Endothelial cell of umbilical vein (primary cell): ENCODE results near the gene BLOC1S3. TPM values are rescaled to one million over a fixed set of nuclear protein-coding genes. Genes with fewer than 3 reads are reported as not detected.

Source experiments
- BruUV-seq: library from RNA; stranded (reverse); fragments of 400-500 nt; replicated peaks from 2 replicates; lab custom pipeline; 2021; lab: Mats Ljungman, UMichigan
- CTCF ChIA-PET: fragments of 300-600, 350-600 bp; sonication (Branson Sonifier 250); formaldehyde crosslinking; loops from one replicate; lab custom pipeline; 2021; ENCODE audit warnings: antibody characterized with exemption, inconsistent platforms; lab: Charles Lee
- POLR2A ChIA-PET: fragments of 300-600, 350-600 bp; sonication (Branson Sonifier 250); formaldehyde crosslinking; loops from one replicate; lab custom pipeline; 2021; ENCODE audit warnings: antibody characterized with exemption, inconsistent platforms; lab: Charles Lee
- DNase-seq: peaks from one replicate; pipeline ENCODE4 v3.0.0-alpha.2; 2011; ENCODE audit warnings: low read depth, low spot score
- FAIRE-seq: peaks from 2 replicates; lab custom pipeline; 2011; peaks lifted over from hg19 to GRCh38; lab: Jason Lieb, UNC
- H2AFZ ChIP-seq: 2 replicates; pipeline ENCODE4 v1.6.0; 2012; ENCODE audit warnings: low read depth, low read length, control low read depth, inconsistent platforms
- H3K27ac ChIP-seq: 2 replicates; pipeline ENCODE4 v1.5.1; 2011; ENCODE audit warnings: low read depth, mild to moderate bottlenecking, control low read depth, low read length, moderate library complexity; ENCODE audit not compliant: insufficient read depth
- H3K27me3 ChIP-seq, 2 experiments: 2 replicates each; pipeline versions ENCODE4 v1.6.0 to v1.6.1; 2011; ENCODE audit warnings: low read length in 2 of 2, mixed read lengths in 1 of 2; ENCODE audit not compliant: control insufficient read depth in 2 of 2, insufficient read depth in 2 of 2
- H3K36me3 ChIP-seq, 2 experiments: 2 replicates in 1 of 2; 3 replicates in 1 of 2; pipeline ENCODE4 v1.5.1; 2011; ENCODE audit warnings: low read length in 2 of 2, mild to moderate bottlenecking in 1 of 2, moderate library complexity in 1 of 2; ENCODE audit not compliant: control insufficient read depth in 2 of 2, insufficient read depth in 2 of 2; ENCODE audit errors: extremely low read depth in 1 of 2
- H3K4me1 ChIP-seq: 3 replicates; pipeline ENCODE4 v1.5.1; 2011; ENCODE audit warnings: mild to moderate bottlenecking, low read length; ENCODE audit not compliant: control insufficient read depth, insufficient read depth; ENCODE audit errors: extremely low read depth
- H3K4me2 ChIP-seq: 2 replicates; pipeline ENCODE4 v1.6.1; 2011; ENCODE audit warnings: low read length, control low read depth, mixed read lengths; ENCODE audit not compliant: insufficient read depth
- H3K4me3 ChIP-seq, 3 experiments: fragments of 200-600 bp in 1 of 3; sonication (generic), shearing (Covaris generic) in 1 of 3; replicated peaks in 1 of 3; 2 replicates each; pipeline ENCODE4 v1.5.1; 2011 to 2016; ENCODE audit warnings: control low read depth in 3 of 3, low read length in 3 of 3, mild to moderate bottlenecking in 2 of 3, inconsistent platforms in 1 of 3, low read depth in 1 of 3, moderate library complexity in 1 of 3; ENCODE audit not compliant: insufficient read depth in 1 of 3
- H3K79me2 ChIP-seq: 2 replicates; pipeline ENCODE4 v1.6.0; 2012; ENCODE audit warnings: low read length, inconsistent platforms; ENCODE audit not compliant: control insufficient read depth, insufficient read depth
- H3K9ac ChIP-seq: replicated peaks from 2 replicates; pipeline ENCODE3; 2011; ENCODE audit warnings: low read length, control low read depth; ENCODE audit not compliant: insufficient read depth; ENCODE audit errors: extremely low read depth
- H3K9me1 ChIP-seq: replicated peaks from 3 replicates; pipeline ENCODE4 v1.6.0; 2011; ENCODE audit warnings: mild to moderate bottlenecking, low read length; ENCODE audit not compliant: control insufficient read depth, insufficient read depth; ENCODE audit errors: extremely low read depth
- H3K9me3 ChIP-seq: replicated peaks from 2 replicates; pipeline ENCODE4 v1.5.1; 2012; ENCODE audit warnings: low read length, inconsistent platforms; ENCODE audit not compliant: control insufficient read depth, insufficient read depth
- H4K20me1 ChIP-seq: replicated peaks from 2 replicates; pipeline ENCODE3; 2011; ENCODE audit warnings: mild to moderate bottlenecking, low read length; ENCODE audit not compliant: control insufficient read depth, insufficient read depth; ENCODE audit errors: extremely low read depth
- EZH2 ChIP-seq: IDR thresholded peaks from 2 replicates; pipeline ENCODE4 v1.6.1; 2012; ENCODE audit warnings: borderline replicate concordance, low read depth, mild to moderate bottlenecking, moderate library complexity, low read length, inconsistent platforms; ENCODE audit not compliant: severe bottlenecking
- FOS ChIP-seq: IDR thresholded peaks from 2 replicates; pipeline ENCODE4 v1.6.1; 2011; ENCODE audit warnings: mild to moderate bottlenecking, low read length, moderate library complexity, borderline replicate concordance; ENCODE audit not compliant: insufficient read depth
- GATA2 ChIP-seq: IDR thresholded peaks from 2 replicates; pipeline ENCODE4 v1.7.0; 2011; ENCODE audit warnings: low read depth, mild to moderate bottlenecking, moderate library complexity, mixed read lengths, low read length; ENCODE audit not compliant: insufficient read length, insufficient read depth
- MYC ChIP-seq: IDR thresholded peaks from one replicate; pipeline ENCODE4 v1.6.1; 2011; ENCODE audit warnings: mild to moderate bottlenecking, low read depth, low read length
- POLR2A ChIP-seq: IDR thresholded peaks from 2 replicates; pipeline ENCODE4 v1.6.1; 2012; ENCODE audit warnings: low read depth, mild to moderate bottlenecking, control low read depth, low read length
- POLR2AphosphoS5 ChIP-seq: IDR thresholded peaks from 2 replicates; pipeline ENCODE4 v1.6.1; 2012; ENCODE audit warnings: low read depth, mild to moderate bottlenecking, control low read depth, low read length, moderate library complexity; ENCODE audit not compliant: insufficient read depth
- dilution Hi-C: fragments of 300-500 bp; cut with MboI; formaldehyde crosslinking; loops from one replicate; pipeline ENCODE4 v1.15.0; 2019; ENCODE audit warnings: low sequenced_read_pairs; ENCODE audit not compliant: extremely low pct_ligation_motif_present
- intact Hi-C: fragments of 100-400 bp; cut with micrococcal nuclease; formaldehyde crosslinking; loops from one replicate; pipeline ENCODE4 v1.10.0; 2022
- polyA plus RNA-seq, 4 experiments: library from polyadenylated mRNA; depleted of rRNA in 3 of 4; stranded (reverse) in 3 of 4; unstranded in 1 of 4; fragments of >200 nt; gene quantifications; 2 replicates each; pipeline versions ENCODE4 v1.2.1 to v1.2.3, GENCODE V29; 2011 to 2012; ENCODE audit warnings: missing spikeins in 1 of 4
- total RNA-seq: library from RNA; stranded (reverse); gene quantifications from 2 replicates; pipeline ENCODE4 v1.2.3, GENCODE V29; 2021

Gene BLOC1S3
- total and polyA plus RNA-seq, 2 donors (not counting 3 experiments of a cell fraction or from before 2014, with no cell fraction given) = 13.6 to 17.4 TPM

DNA sequence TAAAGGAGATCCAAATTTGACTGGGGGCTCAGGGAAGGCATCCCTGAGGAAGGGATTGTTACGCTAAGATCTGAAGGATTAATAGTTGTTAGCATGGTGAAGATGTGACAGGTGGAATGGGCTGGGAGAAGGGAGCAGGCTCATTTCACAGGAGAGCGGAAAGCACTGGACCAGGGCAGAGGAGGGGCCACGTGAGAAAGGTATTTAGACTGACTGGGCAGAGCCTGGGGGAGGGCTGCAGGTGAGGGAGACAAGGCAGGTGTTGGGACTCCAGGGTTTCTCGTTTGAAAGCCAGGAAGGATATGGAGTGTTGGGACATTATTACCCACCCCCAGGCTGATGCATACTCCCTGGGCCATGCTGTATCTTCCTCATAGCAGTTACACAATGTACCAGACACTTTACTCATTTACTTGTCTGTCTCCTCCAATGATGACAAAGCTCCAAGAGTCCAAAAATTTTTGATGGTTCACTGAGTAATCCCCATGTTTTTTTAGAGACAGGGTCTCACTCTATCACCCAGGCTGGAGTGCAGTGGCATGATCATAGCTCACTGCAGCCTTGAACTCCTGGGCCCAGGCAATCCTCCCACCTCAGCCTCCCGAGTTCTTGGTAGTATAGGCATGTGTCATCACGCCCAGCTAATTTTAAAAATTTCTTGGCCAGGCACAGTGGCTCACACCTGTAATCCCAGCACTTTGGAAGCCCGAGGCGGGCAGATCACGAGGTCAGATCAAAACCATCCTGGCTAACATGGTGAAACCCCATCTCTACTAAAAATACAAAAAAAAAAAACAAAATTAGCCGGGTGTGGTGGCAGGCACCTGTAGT, 2.9 kb upstream of the BLOC1S3 start:
- Histone ChIP-seq H3K9me3 (no peaks in the 10 kb centered on the region), H3K4me3 (no peak overlapping the region), H3K4me1 (peaks cover 30% of the 10 kb centered on the region), H3K27me3 (no peaks in the 10 kb centered on the region), H3K36me3 (no peaks in the 10 kb centered on the region), H4K20me1 (no peaks in the 10 kb centered on the region), H2AFZ (no peak overlapping the region), H3K9me1 (no peaks in the 10 kb centered on the region), H3K79me2 (peaks cover 7% of the 10 kb centered on the region), H3K9ac (no peak overlapping the region), H3K4me2 (no peak overlapping the region), H3K27ac (no peak overlapping the region)
- FAIRE-seq (peak; percentile 61), DNase-seq (no peak)
- POLR2A ChIA-PET = no interaction called here
- BruUV-seq = no TSS peak
- intact Hi-C loops (no loop called here), dilution Hi-C loops (no loop called here)
- no peak for TF ChIP-seq POLR2A
- no peak for TF ChIP-seq MYC
- no peak for TF ChIP-seq FOS
- TF ChIP-seq GATA2 = no peak
- no peak for TF ChIP-seq POLR2AphosphoS5
- CTCF ChIA-PET = no interaction called here

DNA sequence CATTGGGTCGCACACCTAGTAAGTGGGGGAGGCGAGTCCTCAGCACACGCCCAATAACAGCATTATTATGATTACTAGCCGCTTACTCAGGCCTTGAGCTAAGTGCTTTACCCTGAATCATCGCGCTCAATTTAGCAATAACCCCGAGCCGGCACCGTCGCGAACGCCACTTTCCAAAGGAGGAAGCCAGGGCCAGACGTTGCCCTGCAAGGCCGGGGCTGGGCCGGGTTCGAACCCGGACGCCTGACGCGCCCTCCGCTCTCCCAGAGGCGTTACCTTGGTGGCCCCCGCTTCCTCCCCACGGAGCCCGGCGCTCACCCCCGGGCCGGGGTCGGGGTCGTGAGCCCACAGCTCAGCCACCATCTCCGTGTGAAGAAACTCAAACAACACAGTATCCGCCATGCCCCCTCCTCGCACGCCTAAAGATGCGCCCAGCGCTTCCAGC, 745 bp upstream of the BLOC1S3 start, which contains the start of gene TRAPPC6A:
Gene TRAPPC6A, minus strand, starts transcription at position 421 of the 445 bp plus-strand sequence. Its CDS starts 19 bp downstream, at position 402.
- H3K27me3 ChIP-seq = no peaks in the 10 kb centered on the region
- FAIRE-seq = no peak
- no peaks in the 10 kb centered on the region for H4K20me1 ChIP-seq
- peak within 1 kb of the TSS; percentile 92 for H2AFZ ChIP-seq
- ChIA-PET CTCF (interaction anchor here (1.3 to 3.3 kb wide), 9 partner anchors 9 to 162 kb away, joined by 4 to 13 read pairs (median 8); partner anchors contain the start of genes NKPD1 and PPP1R37), POLR2A (interaction anchor here (0.7 to 1.4 kb wide), 2 partner anchors 13 to 16 kb away, joined by 3 read pairs; no protein-coding TSS in a partner anchor)
- H3K36me3 ChIP-seq = no peaks in the 10 kb centered on the region
- H3K4me2 ChIP-seq = peak within 1 kb of the TSS; percentile 84
- H3K4me3 ChIP-seq = peak within 1 kb of the TSS; percentile 68 to 91 (median 85)
- H3K9me1 ChIP-seq = no peaks in the 10 kb centered on the region
- no peak for DNase-seq
- intact Hi-C loops (loop anchor here (1.0 kb wide), 1 partner anchor 86 kb away; no protein-coding TSS in a partner anchor), dilution Hi-C loops (no loop called here)
- H3K9ac ChIP-seq = peak within 1 kb of the TSS; percentile 79
- peaks cover 11% of the 10 kb centered on the region for H3K79me2 ChIP-seq
- H3K27ac ChIP-seq = peak within 1 kb of the TSS; percentile 80
- H3K9me3 ChIP-seq = no peaks in the 10 kb centered on the region
- BruUV-seq = TSS peak; percentile 81
- peaks cover 13% of the 10 kb centered on the region for H3K4me1 ChIP-seq
- no peak for TF ChIP-seq EZH2
- TF ChIP-seq POLR2A = peak; percentile 28
